Ammon's horn (tissue), 1 donor: ENCODE results near the gene CRIP3.

Experiments
- DNase-seq: peaks from one replicate; pipeline ENCODE4 v3.0.0-alpha.2; 2016; ENCODE audit warnings: low spot score

Gene CRIP3

DNA sequence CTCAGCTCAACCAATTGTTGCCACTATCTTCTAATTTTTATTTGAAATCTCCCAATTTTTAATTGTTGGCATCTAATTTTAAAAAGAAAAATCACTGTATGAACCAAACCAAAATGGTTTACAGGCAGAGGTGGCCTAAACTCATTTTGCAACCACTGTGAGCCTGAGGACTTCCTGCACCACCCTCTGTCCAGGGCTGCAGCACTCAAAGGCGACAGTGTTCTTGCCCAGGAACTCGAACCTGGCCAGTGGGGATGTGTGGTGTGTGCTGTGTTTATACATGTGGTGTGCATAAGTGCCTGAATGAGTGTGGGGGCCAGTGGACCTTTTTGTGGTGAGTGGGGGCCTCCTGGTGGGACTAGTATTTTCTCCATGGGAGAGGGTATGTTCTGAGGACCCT, 34.9 kb downstream of the CRIP3 start:
- DNase-seq, result no peak

DNA sequence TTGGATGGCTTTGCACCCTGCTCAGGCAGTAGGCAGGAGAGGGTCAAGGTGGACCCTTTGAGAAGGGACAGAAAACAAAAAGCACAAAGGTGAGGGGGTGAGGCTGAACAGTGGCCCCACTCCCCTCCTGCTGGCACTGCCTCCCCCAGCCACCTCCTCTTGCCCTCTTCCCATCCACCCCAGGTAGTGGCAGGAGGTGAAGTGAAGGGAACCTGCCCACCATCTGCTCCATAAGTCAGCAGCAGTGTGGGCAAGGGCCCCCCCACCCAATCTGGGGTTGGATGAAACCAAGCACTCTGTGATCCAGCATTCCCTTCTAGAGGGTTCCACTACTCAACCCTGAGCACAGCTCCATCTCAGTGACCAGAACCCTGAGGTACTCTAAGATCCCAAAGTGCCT, 36.7 kb downstream of the CRIP3 start:
- DNase-seq, result no peak

DNA sequence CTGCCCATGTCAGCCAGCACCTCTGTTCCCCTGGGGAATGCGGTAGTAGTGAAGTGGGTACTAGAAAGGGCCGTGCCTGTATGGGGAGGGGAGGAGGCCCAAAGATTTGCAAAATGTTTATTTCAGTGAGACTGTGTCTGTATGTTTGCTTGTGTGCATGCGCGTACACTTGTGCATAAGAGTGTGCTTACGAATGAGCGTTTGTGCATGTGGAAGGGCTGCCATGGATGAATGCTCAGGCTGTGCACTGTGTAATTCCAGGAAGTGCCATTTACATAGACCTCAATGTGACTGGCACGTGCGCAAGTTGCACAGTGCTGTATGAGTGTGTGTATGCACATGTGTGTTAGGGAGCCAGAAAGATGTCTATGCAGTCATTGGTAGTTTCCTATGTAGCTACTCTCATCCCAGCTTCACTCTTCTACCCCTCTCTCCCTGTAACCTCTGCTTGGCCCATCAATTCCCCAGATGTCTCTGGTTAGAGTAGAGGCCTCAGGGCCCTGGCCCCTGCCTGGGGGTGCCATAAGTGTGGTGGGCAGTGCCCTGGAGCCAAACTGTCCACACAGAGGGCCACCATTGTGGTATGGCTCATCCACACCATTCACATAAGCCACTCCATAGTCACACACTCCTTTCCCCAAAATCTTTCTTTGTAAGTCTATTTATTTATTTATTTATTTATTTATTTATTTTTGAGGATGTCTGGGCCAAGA, 37.4 kb downstream of the CRIP3 start:
- DNase-seq, result no peak

DNA sequence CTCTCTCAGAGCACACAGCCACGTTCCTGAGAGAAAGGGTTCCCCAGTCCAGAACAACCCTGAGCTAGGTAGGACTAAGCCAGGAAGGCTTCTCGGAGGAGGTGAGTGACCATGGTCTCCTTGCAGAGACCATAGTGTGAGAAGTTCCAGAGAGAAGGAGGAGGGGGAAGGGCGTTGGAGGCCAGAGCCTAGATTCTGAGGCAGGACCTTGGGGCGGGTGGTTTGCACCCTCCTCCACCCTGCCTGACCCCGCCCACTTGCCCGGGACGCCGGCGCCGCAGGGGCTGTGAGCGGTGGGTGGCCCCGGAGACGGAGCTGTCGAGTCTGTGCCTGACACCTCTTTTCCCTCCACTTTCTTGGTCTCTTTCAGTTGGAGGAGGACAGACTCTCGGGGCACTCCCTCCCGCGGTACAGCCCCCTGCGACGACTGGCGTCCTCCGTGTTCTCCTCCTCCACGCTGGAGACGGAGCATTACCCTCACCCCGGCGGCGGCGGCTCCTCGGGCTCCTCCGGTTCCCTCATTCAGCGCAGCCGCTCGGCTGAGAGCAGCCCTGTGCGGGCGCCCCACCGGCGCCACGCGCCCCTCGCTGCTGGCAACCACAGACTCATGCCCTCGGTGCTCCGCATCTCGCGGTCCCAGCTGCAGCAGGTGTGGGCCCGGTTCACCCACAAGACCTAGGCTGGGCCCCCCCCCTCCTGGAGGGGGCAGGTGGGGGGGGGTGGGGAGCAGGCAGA, 39.2 kb downstream of the CRIP3 start:
- no peak for DNase-seq

DNA sequence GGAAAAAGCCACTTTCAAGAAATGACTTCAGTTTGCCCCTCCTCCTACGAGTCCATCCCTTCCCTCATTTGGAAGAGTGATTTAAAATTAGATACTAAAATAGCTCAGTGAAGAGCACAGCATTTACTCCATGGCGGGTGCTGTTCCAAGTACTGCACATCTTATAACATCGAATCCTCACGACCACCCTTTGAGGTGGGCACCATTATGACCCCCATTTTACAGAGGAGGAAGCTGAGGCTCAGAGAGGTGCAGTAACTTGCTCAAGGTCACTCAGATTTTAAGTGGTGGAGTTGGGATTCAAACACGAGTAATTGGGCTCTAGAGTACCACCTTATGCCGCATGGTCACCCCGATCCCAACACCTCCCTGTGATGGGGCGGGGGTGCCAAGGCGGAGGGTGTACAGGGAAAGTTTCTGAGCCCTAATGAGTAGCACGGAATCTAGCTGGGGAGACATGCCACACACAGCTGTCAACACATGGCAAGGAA, 39.8 kb downstream of the CRIP3 start:
- DNase-seq, result no peak

DNA sequence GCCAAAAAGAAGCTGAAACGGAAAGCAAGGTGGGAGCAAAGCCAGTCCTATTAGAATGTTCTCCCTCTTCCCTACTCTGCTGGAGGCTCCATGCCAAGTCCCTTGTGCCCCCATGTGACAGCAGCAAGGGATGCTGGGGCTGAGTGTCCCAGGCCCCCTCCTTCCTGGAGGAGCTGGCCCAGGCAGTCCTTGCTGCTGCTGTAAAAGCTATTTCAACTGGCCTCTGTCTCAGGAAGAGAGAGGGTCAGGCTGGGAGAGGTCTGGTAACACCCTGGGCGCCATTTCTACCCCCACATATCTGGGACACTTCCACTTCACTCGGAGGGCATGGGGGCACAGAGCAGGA, 40.3 kb downstream of the CRIP3 start:
- peak; percentile 87 for DNase-seq

DNA sequence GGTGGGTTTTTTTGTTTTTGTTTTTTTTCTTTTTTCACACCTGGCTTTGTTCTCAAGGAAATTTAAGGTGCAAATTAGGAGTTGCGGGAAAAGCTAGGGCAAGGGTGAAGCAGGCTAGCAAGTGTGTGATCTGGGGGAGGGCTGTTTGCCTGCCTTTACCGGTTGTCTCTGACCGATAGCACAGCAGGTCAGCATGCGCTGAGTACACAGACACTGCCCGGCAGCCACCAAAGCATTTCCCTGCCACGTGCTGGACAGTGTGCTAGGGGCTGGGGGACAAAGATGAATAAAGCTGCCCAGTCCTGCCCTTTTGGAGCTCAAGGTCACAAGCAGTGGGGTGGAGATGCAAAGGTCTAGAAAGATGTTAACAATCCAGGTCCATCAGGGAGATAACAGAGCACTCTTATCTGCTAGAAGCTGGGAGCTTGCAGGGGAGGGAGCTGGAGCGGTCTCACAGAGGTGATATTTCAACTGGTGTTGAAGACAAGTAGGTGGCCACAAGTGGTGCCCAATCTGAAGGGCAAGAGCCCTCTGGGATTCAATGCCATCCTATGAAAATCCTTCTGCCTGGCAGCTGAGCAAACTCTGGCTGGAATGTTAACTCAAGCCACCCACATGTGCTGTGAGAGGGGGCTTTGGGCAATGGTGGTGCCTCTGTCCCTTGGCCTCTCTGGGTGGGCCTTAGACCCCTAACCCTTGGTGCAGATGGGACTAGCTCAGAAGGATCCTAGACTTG, 40.8 kb downstream of the CRIP3 start:
- no peak for DNase-seq

DNA sequence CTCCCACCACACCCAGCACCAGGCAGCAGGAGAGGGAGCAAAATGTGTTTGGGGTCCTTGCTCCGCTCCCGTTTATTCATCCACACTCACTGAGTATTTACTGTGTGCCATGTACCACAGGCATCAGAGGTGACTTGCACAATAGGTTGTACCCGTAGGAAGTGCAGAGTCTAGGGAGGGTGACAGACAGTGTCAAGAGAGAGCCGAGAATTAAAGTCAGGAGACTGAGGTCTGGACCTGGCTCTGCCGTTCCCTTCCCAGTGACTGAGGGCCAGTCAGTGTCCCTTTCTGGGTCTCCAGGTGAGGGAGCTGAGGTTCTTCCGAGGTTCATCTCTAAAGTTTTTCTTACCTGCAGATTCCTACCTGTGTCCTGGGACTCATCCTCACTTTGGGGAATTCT, 43.1 kb downstream of the CRIP3 start:
- no peak for DNase-seq

DNA sequence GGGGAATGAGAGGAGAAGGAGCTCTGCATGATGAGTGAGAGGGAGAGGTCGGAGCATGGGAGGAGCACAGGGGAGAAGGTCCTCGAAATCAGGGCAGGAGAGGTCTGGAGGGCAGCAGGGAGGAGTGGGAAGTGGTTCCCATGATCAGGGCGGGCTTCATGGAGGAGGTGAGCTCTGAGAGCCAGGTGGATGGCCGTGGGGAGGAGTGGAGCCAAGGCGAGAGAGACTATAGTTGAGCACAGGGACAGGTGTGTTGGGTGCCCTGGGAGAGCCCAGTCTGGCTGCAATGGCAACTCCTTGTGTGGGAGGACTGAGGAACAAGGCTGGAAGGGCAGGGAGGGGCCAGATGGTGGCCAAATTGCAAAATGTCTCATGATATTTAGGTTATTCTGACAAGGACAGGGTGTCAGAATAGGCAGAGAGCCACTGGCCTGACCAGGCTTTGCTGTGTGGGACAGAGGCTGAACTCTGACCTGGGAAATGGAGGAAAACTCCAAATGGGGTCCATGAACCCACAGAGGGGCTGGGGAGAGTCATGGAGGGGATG, 44.0 kb downstream of the CRIP3 start:
- DNase-seq, result no peak

DNA sequence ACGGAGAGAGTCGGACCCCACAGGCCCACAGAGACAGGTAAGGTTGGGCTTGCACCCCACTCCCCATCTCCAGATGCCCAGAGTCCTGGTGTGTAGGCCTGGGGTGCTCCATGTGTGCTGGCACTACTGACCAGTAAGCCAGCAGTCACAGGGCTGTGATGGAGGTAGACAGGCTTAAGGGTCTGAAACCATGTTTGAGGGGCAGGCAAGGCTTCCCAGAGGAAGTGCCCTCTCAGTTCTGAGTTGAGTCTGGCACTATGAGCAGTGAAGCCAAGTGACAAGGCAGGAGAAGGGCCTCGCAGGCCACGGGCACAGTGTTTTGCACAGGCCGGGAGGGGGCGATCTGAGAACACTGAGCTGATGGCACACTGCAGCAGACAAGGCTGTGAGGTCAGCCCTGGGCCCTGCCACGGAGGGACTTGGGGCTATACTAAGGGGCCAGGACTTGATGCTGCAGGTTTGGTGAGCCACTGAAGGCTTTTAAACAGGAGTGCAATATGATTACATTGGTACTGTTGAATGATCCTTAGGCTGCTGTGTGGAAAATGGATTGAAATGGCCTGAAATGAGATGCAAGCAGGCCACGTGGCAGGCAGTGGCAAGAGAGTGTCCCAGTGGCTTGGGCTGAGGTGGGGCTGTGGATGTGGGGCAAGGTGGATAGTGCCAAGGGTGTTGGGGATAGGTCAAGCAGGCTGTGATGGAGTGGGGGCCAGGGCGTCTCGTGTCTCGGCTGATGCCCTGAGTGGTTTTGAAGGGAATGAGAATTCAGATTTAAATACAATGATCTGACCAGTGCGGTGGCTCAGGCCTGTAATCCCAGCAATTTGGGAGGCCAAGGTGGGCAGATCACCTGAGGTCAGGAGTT, 45.1 kb downstream of the CRIP3 start:
- DNase-seq, result peak; percentile 74

DNA sequence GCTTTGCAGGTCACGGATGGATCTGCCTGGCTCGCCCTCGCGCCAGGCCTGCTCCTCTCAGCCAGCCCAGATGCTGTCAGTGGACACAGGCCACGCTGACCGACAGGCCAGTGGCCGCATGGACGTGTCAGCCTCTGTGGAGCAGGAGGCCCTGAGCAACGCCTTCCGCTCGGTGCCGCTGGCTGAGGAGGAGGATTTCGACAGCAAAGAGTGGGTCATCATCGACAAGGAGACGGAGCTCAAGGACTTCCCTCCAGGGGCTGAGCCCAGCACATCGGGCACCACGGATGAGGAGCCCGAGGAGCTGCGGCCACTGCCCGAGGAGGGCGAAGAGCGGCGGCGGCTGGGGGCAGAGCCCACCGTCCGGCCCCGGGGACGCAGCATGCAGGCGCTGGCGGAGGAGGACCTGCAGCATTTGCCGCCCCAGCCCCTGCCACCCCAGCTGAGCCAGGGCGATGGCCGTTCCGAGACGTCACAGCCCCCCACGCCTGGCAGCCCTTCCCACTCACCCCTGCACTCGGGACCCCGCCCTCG, 45.8 kb downstream of the CRIP3 start:
- no peak for DNase-seq

DNA sequence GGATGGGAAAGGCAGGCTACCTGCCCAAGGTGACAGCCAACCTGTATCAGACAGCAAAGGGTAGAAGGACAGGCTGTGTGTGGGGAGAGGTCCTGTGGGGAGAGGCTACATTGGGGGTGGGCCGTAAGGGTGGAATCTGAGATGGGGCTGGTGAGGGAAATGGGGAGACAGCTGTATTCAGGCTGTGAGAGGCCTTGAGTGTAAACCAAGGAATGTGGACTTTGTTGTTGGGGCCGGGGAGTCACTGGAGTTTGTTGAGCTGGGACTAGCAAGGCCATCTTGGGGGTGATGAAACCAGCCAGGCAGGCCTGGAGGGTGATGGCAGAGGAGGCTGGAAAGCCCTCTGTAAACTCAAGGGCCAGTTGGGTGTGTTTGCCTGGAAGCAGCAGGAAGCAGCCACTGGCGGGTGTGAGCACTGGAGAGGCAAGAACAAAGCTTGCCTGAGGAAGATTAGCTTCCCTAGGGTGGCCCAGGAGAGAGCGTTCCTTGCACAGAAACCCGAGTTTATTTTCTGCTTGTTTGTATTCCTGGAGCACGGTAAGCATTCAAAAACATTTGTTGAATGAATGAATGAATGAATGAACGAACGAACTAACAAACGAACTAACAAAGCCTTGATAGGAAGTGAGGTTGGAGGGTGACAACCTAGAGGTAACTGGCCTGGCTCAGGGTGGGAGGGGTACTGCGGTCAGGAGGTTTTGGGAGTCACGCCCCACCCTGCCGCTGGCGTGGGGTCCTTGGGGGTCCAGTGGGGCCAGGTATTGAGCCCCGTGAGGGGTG, 46.4 kb downstream of the CRIP3 start:
- DNase-seq, result no peak

DNA sequence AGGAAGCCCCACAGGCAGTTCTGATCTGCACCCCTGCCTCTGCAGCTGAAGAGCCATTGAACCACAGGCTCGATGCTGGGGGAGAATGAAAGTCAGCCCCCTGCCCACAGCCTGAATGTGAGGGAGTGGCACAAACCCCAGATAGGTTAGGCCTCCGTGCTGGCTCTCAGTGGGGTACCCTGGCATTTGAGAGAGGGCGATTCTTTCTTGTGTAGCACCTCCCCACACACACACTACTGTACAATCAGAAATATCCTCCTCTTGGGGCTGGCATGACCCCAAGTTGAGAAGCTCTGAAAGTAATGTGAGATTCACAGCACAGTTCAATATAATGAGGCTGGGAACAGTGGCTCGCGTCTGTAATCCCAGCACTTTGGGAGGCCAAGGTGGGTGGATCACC, 47.4 kb downstream of the CRIP3 start:
- no peak for DNase-seq

DNA sequence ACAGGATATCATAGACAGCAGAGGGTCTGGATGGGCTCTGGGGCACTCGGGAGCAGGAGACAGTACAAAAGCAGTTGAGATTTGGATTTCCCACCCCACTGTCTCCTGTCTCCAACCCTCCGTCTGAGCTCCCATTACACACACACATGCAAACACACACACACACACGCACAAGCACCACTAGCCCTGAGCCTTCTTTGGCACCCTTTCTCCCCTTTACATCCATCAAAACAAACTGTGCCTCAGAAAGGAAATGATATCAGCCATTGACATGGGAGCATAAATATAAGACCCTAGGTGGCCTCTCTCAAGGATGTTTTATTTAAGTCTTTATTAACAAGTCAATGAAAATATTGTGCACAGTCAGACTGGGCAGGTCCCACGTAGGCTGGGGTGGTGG, 47.8 kb downstream of the CRIP3 start:
- no peak for DNase-seq

DNA sequence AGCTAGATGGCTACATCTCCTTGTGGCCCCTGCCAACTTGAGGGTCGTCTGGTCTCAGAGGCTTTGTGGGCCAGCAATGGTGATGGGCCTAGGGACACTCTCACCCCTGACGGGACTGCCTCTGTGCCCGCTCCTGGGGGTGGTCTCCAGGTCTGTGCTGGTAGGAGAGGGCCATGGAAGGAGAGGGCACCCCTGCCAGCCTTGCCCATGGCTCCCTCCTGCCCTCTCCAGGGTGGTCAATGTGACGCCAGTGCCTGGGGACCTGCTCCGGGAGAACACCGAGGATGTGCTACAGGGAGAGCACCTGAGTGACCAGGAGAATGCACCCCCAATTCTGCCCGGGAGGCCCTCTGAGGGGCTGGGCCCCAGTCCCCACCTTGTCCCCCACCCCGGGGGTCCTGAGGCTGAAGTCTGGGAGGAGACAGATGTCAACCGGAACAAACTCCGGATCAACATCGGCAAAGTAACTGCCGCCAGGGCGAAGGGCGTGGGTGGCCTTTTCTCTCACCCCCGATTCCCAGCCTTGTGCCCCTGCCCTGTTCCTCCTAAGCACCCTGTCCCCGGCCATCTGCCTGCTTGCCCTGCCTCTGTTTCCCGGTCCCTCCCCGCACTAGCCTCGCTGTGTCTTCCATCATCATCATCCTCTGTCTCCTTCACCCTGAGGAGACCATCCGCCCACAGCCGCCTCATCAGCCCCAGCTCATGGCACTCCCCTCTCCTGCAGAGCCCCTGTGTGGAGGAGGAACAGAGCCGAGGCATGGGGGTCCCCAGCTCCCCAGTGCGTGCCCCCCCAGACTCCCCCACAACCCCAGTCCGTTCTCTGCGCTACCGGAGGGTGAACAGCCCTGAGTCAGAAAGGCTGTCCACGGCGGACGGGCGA, 49.6 kb downstream of the CRIP3 start:
- DNase-seq, result no peak

DNA sequence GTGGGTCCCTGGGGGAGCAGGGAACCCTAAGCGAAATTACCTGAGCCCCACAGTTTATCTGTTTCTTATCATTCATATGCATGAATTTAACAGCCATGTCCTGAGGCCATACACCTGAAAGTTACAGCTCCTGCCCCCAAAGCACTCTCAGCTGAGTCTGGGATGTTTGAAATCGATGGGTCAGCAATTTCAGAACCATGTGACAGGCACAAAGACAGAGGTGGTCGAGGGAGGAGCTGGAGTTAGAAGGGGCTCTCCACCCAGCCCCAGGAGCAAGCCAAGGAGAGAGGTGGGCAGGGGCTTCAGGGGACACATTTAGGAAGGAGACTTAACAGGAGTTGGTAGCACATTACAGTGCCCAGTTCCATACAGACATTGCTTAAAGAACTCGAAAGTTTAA, 50.4 kb downstream of the CRIP3 start:
- DNase-seq, result no peak

DNA sequence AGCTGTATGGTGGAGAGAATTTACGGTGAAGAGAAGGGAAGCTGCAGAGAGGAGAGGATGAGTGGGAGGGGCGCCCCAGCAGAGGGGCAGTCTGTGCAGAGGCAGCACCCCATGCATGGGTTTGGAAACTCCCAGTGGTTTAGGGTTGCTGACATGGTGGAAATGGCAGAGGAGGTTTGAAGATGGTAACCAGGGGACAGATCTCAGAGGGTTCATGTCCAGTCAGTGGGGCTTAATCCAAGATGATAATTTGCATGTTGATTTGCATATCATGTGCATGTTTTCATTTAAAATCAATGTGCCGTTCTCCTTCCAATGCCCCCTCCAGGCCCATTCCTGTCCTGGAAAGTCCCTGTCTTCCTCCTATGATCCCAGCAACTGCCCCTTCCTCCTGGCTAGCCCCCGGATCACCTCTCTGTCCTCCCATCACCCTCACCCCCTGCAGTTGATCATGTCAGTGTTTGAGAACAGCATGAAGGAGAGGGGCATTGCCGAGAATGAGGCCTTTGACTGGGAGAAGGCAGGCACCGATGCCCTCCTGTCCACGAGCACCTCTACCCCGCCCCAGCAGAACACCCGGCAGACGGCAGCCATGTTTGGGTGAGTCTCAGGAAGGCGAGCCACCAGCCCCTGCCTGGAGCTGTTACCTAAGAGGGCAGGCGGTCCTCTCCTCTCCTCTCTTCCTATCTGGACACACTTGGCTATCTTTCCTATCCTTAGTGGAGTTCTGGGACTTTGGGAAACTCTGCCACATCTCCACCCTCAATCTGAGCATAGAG, 51.1 kb downstream of the CRIP3 start:
- no peak for DNase-seq

DNA sequence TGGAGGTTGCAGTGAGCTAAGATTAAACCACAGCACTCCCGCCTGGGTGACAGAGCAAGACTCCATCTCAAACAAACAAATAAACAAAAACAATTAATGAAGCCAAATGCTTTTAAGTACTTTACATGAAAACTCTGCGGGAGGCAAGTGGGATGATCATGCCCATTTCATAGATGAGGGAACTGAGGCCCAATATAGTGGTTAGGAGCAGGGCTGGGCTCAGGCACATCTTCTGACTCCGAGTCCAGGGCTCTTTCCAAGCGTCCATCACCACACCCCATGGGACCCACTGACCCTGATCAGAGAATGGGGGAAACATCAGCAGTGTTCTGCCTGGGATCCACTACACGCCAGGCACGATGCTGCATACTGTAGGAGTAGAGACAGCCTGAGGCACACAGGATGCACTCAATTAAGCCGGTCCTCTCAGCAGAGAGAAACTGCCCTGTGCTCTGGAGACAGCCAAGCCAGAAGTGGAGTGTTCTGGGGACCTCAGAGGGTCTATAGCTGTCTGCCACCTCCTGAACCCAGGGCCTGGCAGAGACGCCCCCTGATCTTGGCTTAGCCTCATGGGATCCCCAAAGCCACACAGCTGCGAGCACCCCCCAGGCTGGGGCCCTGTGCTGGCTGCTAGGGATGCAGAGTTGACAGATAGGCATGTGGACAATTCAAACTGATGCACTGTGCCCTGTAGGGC, 51.8 kb downstream of the CRIP3 start:
- DNase-seq, result no peak
